HFFc6 (cell line): ENCODE data around the gene F2RL1. TPM values are rescaled to one million over a fixed set of nuclear protein-coding genes. Genes with fewer than 3 reads are reported as not detected.
"Not testable (repeated sequence)": the region's sequence is repeated elsewhere in the genome, so short reads cannot be mapped to it uniquely, and the experiment has no call there.

Source experiments
- DNase-seq: peaks from one replicate; pipeline ENCODE4 v3.0.0-alpha.2; 2018
- H3K27ac Mint-ChIP-seq: 2 replicates; pipeline ENCODE4 v1.8.0; 2020; ENCODE audit warnings: mild to moderate bottlenecking, mixed read lengths
- H3K27me3 Mint-ChIP-seq: 2 replicates; pipeline ENCODE4 v1.8.0; 2021; ENCODE audit warnings: mild to moderate bottlenecking, moderate library complexity, mixed read lengths; ENCODE audit not compliant: insufficient read depth
- H3K36me3 Mint-ChIP-seq: 2 replicates; pipeline ENCODE4 v1.8.0; 2021; ENCODE audit warnings: low read depth, mixed read lengths
- H3K4me1 Mint-ChIP-seq: 2 replicates; pipeline ENCODE4 v1.8.0; 2020; ENCODE audit warnings: low read depth, mixed read lengths
- H3K4me3 Mint-ChIP-seq: 2 replicates; pipeline ENCODE4 v1.8.0; 2020; ENCODE audit warnings: mild to moderate bottlenecking, moderate library complexity, mixed read lengths
- H3K9me3 Mint-ChIP-seq: 2 replicates; pipeline ENCODE4 v1.8.0; 2020; ENCODE audit warnings: mild to moderate bottlenecking, mixed read lengths
- total RNA-seq, 6 experiments: library from RNA; stranded (reverse); fragmentation: NEBNext Ultra II Directional; extraction: Animal tissue kit (Norgen Biotek cat#: 25700); gene quantifications; 2 replicates in 1 of 6; 3 replicates in 5 of 6; pipeline ENCODE4 v1.2.3, GENCODE V29; 2021
- TF ChIP-seq, protein P1 (sequence below): fragments of 200-600 bp; sonication (generic); IDR thresholded peaks from 2 replicates; pipeline ENCODE4 v1.5.0; 2021; ENCODE audit warnings: antibody characterized with exemption, mild to moderate bottlenecking

F2RL1 gene
- total RNA-seq, 6 experiments from 2014 or later: 2.9 to 6.4 (median 6.0) TPM

DNA sequence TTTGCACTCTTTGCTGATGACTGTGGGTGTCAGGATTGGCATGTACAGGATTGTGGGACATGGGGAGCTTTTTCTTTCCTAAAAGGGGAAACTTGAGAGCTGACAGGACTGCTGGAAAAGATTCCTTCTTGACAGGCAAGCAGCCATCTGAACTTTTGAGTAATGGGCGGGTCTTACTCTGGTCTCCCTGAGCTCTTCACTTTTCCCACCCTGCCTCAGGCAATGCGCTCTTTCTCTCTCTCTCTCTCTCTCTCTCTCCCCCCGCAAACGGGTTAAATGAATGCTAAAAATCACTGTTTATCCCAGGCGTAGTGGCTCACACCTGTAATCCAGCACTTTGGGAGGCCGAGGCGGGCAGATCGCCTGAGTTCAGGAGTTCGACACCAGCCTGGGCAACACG is 37.1 kb upstream of the F2RL1 start:
- Mint-ChIP-seq H3K36me3 (no peaks in the 10 kb centered on the region), H3K27me3 (no peaks in the 10 kb centered on the region; the same call in 1 of the 2 replicates), H3K4me1 (peaks cover 22% of the 10 kb centered on the region), H3K9me3 (no peaks in the 10 kb centered on the region), H3K27ac (no peak overlapping the region), H3K4me3 (no peak overlapping the region)
- no peak for DNase-seq
- TF ChIP-seq, protein P1, sequence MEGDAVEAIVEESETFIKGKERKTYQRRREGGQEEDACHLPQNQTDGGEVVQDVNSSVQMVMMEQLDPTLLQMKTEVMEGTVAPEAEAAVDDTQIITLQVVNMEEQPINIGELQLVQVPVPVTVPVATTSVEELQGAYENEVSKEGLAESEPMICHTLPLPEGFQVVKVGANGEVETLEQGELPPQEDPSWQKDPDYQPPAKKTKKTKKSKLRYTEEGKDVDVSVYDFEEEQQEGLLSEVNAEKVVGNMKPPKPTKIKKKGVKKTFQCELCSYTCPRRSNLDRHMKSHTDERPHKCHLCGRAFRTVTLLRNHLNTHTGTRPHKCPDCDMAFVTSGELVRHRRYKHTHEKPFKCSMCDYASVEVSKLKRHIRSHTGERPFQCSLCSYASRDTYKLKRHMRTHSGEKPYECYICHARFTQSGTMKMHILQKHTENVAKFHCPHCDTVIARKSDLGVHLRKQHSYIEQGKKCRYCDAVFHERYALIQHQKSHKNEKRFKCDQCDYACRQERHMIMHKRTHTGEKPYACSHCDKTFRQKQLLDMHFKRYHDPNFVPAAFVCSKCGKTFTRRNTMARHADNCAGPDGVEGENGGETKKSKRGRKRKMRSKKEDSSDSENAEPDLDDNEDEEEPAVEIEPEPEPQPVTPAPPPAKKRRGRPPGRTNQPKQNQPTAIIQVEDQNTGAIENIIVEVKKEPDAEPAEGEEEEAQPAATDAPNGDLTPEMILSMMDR: no peak

DNA sequence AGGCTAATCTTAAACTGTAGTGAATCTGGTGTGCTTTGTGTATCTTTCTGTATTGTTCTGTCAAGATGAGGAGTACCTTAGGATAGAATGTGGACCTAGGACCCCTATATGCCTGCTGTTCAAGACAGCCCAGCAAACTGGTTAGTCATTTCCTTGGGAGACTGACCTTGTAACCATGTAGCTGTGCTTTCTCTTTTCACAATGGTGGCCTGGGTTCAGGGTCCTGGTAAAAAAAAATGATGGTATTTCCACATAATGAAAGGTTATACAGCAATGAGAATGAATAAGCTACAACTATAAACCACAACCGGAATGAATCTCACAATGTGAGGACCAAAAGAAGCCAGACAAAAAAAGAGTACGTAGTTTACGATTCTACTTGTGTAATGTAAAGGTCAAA is 36.4 kb upstream of the F2RL1 start:
- TF ChIP-seq, protein P1: no peak
- Mint-ChIP-seq H3K27me3 (no peaks in the 10 kb centered on the region; the same call in 1 of the 2 replicates), H3K36me3 (no peaks in the 10 kb centered on the region), H3K27ac (no peak overlapping the region), H3K4me1 (peaks cover 28% of the 10 kb centered on the region), H3K9me3 (no peaks in the 10 kb centered on the region), H3K4me3 (no peak overlapping the region)
- no peak for DNase-seq

DNA sequence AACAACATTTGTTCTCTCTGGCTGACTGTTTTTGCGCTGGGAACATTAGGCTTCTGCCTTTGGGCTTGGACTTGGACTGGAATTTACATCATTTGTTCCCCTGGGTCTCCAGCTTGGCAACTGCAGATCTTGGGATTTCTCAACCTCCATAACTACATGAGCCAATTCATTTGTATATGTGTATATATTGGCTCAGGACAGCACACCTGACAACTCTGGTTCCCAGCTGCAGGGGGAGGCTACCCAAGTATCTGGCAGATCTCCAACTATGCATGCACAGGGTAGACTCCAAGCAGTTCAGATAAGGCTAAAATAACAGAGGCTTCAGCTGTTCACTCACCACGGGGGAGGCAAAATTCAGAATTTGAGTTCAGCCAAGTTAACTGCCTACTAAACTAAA is 31.6 kb upstream of the F2RL1 start:
- H3K36me3 Mint-ChIP-seq: no peaks in the 10 kb centered on the region; the same call in 1 of the 2 replicates
- no peaks in the 10 kb centered on the region; the same call in none of the 2 replicates for H3K27me3 Mint-ChIP-seq
- no peak overlapping the region for H3K4me3 Mint-ChIP-seq
- no peak overlapping the region for H3K27ac Mint-ChIP-seq
- peaks cover 56% of the 10 kb centered on the region for H3K4me1 Mint-ChIP-seq
- no peak for DNase-seq
- H3K9me3 Mint-ChIP-seq: no peaks in the 10 kb centered on the region
- TF ChIP-seq, protein P1: no peak

DNA sequence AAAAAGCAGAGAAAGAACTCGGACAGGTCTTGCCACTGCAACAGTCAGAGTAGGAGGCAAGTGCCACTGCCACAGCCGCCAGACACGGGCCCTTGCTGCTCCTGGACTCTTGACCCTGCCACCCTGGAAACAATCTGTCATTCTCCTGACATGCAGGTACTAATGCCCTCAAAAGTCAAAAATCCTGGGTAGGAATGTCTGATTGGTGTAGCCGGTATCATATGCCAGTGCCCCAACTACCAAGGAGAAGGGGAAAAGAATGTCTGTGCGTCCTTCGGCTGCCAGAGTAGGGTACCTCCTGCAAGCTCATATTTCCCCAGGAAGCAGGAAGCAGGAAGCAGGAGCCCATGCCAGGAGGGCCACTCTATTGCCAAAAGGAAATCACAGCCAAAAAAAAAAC is 30.5 kb upstream of the F2RL1 start:
- Mint-ChIP-seq H3K27ac (no peak overlapping the region; the same call in 1 of the 2 replicates), H3K27me3 (no peaks in the 10 kb centered on the region; the same call in none of the 2 replicates)

DNA sequence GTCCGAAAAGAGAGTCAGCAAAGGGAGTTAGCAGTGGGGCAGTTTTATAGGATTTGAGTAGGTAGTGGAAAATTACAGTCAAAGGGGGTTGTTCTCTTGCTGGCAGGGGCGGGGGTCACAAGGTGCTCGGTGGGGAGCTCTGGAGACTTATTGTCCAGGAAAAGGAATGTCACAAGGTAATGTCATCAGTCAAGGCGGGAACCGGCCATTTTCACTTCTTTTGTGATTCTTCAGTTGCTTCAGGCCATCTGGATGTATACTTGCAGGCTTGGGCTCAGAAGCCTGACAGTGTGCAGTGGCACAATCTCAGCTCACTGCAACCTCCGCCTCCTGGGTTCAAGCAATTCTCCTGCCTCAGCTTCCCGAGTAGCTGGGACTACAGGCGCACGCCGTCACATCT is 29.6 kb upstream of the F2RL1 start:
- H3K4me3 Mint-ChIP-seq, H3K9me3 Mint-ChIP-seq, H3K36me3 Mint-ChIP-seq, DNase-seq, H3K27me3 Mint-ChIP-seq: not testable (repeated sequence)
- H3K4me1 Mint-ChIP-seq: peaks cover 59% of the 10 kb centered on the region
- peak overlapping the region; percentile 97 for H3K27ac Mint-ChIP-seq

More for the DNA sequence above, 30.5 kb upstream of the F2RL1 start:
- no peak for DNase-seq
- peaks cover 56% of the 10 kb centered on the region for H3K4me1 Mint-ChIP-seq
- no peak overlapping the region for H3K4me3 Mint-ChIP-seq
- TF ChIP-seq, protein P1: no peak
- H3K9me3 Mint-ChIP-seq: no peaks in the 10 kb centered on the region
- H3K36me3 Mint-ChIP-seq: no peaks in the 10 kb centered on the region; the same call in 1 of the 2 replicates

DNA sequence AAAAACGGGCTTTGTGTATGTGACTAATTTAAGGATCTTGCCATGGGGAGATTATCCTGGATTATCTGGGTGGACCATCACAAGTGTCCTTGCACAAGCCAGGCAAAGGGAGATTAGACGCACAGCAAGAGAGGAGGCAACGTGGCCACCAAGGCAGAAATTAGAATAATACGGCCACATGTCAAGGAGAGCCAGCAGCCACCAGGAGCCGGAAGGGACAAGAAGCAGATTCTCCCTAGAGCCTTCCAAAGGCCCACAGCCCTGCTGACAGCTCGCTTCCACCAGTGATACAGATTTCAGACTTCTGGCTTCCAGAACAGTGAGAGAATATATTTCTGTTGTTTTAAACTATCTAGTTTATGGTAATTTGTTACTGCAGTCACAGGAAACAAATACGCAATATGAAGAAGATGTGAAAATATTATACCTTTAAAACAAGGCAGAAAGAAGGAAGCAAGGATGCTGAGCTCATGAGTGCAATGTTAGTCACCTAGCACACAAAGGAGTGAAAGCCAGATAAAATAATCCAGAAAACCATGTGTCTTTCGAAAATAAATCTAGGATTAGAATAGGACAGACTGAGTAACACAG is 28.7 kb upstream of the F2RL1 start:
- peak overlapping the region; percentile 97 for H3K27ac Mint-ChIP-seq
- peaks cover 61% of the 10 kb centered on the region for H3K4me1 Mint-ChIP-seq
- TF ChIP-seq, protein P1: no peak
- no peak for DNase-seq
- H3K27me3 Mint-ChIP-seq: no peaks in the 10 kb centered on the region; the same call in none of the 2 replicates
- H3K9me3 Mint-ChIP-seq: no peaks in the 10 kb centered on the region
- H3K4me3 Mint-ChIP-seq: peak overlapping the region; percentile 74
- no peaks in the 10 kb centered on the region; the same call in 1 of the 2 replicates for H3K36me3 Mint-ChIP-seq
